Upper lobe of left lung (tissue), 4 donors: ENCODE results near the gene HPSE2.

Source experiments
- EP300 ChIP-seq, 4 donors: sonication (generic); formaldehyde crosslinking; IDR thresholded peaks; one replicate each; pipeline ENCODE4 v1.5.1; 2017; ENCODE audit warnings: antibody characterized with exemption in 4 of 4, control low read depth in 2 of 4
- POLR2A ChIP-seq, 4 donors: fragments of 450-650 bp; IDR thresholded peaks; one replicate each; pipeline ENCODE4 v1.5.1; 2016 to 2017; ENCODE audit warnings: antibody characterized with exemption in 4 of 4, mild to moderate bottlenecking in 2 of 4
- POLR2AphosphoS5 ChIP-seq, 2 donors: sonication (generic); formaldehyde crosslinking; IDR thresholded peaks; one replicate each; pipeline ENCODE4 v1.5.1; 2017; ENCODE audit warnings: antibody characterized with exemption in 2 of 2
- TF ChIP-seq, protein P1 (sequence below), 6 experiments: fragments of 450-650 bp in 4 of 6; fragments of 200-600 bp in 2 of 6; sonication (generic) in 2 of 6; IDR thresholded peaks; one replicate each; pipeline ENCODE4 v1.5.1; 2016 to 2019; ENCODE audit warnings: antibody characterized with exemption in 6 of 6

DNA sequence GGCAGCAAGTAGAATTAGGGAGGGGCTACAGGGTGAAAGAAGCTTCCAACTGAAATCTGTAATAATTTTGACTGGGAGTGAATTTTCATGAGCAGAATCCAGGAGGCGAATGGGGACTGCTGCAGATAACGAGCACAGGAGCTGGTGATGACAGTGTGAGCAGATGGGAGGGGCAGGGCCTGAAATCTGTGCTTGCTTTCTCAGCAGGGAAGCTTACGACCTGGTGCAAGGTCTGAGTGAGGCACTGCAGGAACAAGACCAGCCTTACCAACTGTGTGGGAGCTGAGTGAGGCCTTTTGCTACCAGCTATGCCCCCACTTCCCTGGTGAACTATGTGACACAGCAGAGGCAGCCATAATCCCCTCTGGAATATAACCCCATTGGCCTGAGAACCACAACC, 109.8 kb downstream of the HPSE2 start:
- TF ChIP-seq, protein P1, sequence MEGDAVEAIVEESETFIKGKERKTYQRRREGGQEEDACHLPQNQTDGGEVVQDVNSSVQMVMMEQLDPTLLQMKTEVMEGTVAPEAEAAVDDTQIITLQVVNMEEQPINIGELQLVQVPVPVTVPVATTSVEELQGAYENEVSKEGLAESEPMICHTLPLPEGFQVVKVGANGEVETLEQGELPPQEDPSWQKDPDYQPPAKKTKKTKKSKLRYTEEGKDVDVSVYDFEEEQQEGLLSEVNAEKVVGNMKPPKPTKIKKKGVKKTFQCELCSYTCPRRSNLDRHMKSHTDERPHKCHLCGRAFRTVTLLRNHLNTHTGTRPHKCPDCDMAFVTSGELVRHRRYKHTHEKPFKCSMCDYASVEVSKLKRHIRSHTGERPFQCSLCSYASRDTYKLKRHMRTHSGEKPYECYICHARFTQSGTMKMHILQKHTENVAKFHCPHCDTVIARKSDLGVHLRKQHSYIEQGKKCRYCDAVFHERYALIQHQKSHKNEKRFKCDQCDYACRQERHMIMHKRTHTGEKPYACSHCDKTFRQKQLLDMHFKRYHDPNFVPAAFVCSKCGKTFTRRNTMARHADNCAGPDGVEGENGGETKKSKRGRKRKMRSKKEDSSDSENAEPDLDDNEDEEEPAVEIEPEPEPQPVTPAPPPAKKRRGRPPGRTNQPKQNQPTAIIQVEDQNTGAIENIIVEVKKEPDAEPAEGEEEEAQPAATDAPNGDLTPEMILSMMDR (IDR thresholded peaks at IDR 0.05), result no peak
- TF ChIP-seq POLR2A (IDR thresholded peaks at IDR 0.05) (no peak), EP300 (IDR thresholded peaks at IDR 0.05) (no peak), POLR2AphosphoS5 (IDR thresholded peaks at IDR 0.05) (no peak)
